GM13977 (cell line): ENCODE measurements around the gene TOR1A.
"Not testable (repeated sequence)": the region's sequence is repeated elsewhere in the genome, so short reads cannot be mapped to it uniquely, and the experiment has no call there.

ENCODE experiments used
- DNase-seq: peaks from one replicate; pipeline ENCODE4 v3.0.0; 2012; ENCODE audit warnings: low spot score
- in situ Hi-C: fragments of 300-500 bp; cut with MboI; formaldehyde crosslinking; loops from one replicate; pipeline ENCODE4 v1.12.0; 2022; ENCODE audit warnings: low sequenced_read_pairs, low pct_unique_long_range_greater_than_20kb, mixed read lengths, inconsistent platforms; ENCODE audit not compliant: unreplicated experiment
- TF ChIP-seq, protein P1 (sequence below): IDR thresholded peaks from 2 replicates; pipeline ENCODE4 v1.5.1; 2012; ENCODE audit warnings: mild to moderate bottlenecking, control low read depth; ENCODE audit not compliant: insufficient read depth; ENCODE audit errors: extremely low read depth, missing control alignments

TOR1A gene

DNA sequence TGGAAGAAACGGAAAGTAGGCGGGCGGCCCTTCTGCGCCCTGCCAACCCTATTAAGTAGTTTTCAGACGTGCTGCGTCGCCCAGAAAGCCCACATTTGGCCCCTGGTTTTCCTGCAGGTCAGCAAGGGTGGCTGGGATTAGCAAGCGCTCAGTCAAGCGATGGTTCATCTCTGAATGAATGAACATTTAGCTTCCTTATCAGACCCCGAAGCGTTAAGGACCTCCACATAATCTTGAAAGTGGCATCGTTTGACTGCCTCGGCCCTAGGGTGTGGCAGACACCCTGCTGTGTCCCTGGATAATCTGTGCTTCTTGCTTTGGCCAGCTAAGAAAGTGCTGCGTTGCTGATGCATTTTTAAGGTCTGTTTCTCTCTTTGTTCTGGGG lies 20.3 kb downstream of the TOR1A start:
- DNase-seq, result no peak
- in situ Hi-C loops, result no loop called here

GRCh38 chr9:129802833-129803675 lies 20.9 kb downstream of the TOR1A start, which contains the start of gene TOR1B:
TSS of gene TOR1B (plus strand) at chr9:129803184. CDS start at chr9:129803213, 29 bp downstream.
- in situ Hi-C loops, result no loop called here
- peak; percentile 93 for DNase-seq
- TF ChIP-seq, protein P1, sequence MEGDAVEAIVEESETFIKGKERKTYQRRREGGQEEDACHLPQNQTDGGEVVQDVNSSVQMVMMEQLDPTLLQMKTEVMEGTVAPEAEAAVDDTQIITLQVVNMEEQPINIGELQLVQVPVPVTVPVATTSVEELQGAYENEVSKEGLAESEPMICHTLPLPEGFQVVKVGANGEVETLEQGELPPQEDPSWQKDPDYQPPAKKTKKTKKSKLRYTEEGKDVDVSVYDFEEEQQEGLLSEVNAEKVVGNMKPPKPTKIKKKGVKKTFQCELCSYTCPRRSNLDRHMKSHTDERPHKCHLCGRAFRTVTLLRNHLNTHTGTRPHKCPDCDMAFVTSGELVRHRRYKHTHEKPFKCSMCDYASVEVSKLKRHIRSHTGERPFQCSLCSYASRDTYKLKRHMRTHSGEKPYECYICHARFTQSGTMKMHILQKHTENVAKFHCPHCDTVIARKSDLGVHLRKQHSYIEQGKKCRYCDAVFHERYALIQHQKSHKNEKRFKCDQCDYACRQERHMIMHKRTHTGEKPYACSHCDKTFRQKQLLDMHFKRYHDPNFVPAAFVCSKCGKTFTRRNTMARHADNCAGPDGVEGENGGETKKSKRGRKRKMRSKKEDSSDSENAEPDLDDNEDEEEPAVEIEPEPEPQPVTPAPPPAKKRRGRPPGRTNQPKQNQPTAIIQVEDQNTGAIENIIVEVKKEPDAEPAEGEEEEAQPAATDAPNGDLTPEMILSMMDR, result no peak

More for the DNA sequence above, 20.3 kb downstream of the TOR1A start:
- TF ChIP-seq, protein P1, result no peak

GRCh38 chr9:129801504-129801903 lies 22.4 kb downstream of the TOR1A start:
- no peak for DNase-seq
- in situ Hi-C loops, result no loop called here
- TF ChIP-seq, protein P1, result no peak

DNA sequence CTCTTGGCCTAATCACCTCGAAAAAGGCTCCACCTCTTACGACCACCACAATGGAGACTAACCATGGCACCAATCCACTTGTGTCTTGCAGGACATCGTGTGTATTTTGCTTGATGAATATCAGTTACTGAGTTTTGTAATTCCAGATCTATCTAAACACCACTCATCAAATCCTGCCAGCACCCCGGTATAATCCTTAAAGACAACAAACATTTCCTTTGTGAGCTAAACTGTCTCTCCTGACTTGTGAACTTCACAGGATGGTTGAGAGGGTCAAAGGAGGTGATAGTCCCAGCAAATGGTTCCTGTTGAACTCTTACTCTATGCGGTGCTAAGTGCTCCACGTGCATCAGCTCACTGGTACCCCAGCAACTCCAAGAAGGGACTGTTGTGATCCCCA lies 25.0 kb downstream of the TOR1A start:
- in situ Hi-C loops, result loop anchor here (25.0 kb wide), 2 partner anchors 137 to 662 kb away; partner anchors contain the start of gene PRRX2
- no peak for DNase-seq
- TF ChIP-seq, protein P1, result no peak

- in situ Hi-C loops, result loop anchor here (25.0 kb wide), 2 partner anchors 134 to 659 kb away; partner anchors contain the start of gene PRRX2
- DNase-seq, result not testable (repeated sequence)
These were observed 27.9 kb downstream of the TOR1A start for GRCh38 chr9:129796029-129796428.

DNA sequence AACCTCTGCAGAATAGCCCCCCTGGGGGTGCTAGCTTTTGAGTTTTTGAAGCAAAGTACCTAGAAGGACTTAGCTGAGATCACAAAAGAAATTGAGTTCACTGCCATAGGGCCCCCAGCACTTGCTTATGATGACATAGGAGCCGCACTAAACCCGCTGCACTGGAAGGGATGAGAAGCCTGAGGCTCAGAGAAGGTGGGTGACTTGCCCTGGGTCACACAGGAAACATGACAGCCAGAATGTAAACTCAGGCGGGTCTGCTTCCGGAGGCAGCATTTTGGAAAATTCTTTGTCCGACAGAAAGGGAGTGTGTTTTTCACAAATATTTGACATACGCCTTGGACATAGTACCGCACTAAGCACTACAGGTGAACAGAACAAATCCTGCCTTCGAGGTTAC lies 29.4 kb downstream of the TOR1A start:
- TF ChIP-seq, protein P1, result no peak
- DNase-seq, result no peak
- in situ Hi-C loops, result loop anchor here (25.0 kb wide), 2 partner anchors 132 to 657 kb away; partner anchors contain the start of gene PRRX2

DNA sequence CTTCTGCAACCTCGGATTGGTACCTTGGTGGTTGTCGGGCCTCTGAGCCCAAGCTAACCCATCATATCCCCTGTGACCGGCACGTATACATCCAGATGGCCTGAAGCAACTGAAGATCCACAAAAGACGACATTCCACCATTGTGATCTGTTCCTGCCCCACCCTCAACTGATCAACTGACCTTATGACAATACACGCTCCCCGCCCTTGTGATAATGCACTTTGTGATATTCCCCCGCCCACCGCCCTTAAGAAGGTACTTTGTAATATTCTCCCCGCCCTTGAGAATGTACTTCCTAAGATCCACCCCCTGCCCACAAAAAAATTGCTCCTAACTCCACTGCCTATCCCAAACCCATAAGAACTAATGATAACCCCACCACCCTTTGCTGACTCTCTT lies 37.5 kb downstream of the TOR1A start:
- in situ Hi-C loops, result loop anchor here (10.0 to 25.0 kb wide), 3 partner anchors 52 to 649 kb away; partner anchors contain the start of gene PRRX2
- no peak for DNase-seq
- TF ChIP-seq, protein P1, result no peak
